ENCODE data around the gene ZNRF1. TPM values are rescaled to one million over a fixed set of nuclear protein-coding genes. Genes with fewer than 3 reads are reported as not detected.
A peak's percentile ranks its signal among the peaks of the same experiment; 100 is the strongest.

Gene ZNRF1
- total RNA-seq, 1 experiment from 2014 or later, result 48.2 TPM

- Histone ChIP-seq H3K79me2 (ENCODE audit: insufficient read depth, low read length) (peaks cover 95% of the 10 kb centered on the region), H3K27ac (ENCODE audit: low read depth, low read length) (no peak overlapping the region), H2AFZ (ENCODE audit: low read depth, low read length, poor library complexity, severe bottlenecking) (no peak overlapping the region), H3K9me2 (ENCODE audit: insufficient read depth) (no peaks in the 10 kb centered on the region), H4K20me1 (ENCODE audit: insufficient read depth) (peaks cover 4% of the 10 kb centered on the region; the same call in 1 of the 2 replicates), H3K9ac (ENCODE audit: low read length) (no peak overlapping the region), H3K4me2 (ENCODE audit: low read length) (peak overlapping the region; percentile 40; the same call in 1 of the 2 replicates), H3K4me3 (replicated peaks in 1 of 2; ENCODE audit: low read depth in 1 of 2, low read length in 2 of 2) (no peak overlapping the region), H3K9me3 (ENCODE audit: control insufficient read depth in 1 of 2, insufficient read depth in 1 of 2, low read depth in 1 of 2, low read length in 2 of 2) (no peaks in the 10 kb centered on the region), H3K4me1 (ENCODE audit: control insufficient read depth in 1 of 2, insufficient read depth in 2 of 2, low read length in 2 of 2) (peaks cover 29 to 46% of the 10 kb centered on the region in 2 experiments), H3K27me3 (ENCODE audit: insufficient read depth, low read length) (no peaks in the 10 kb centered on the region), H3K36me3 (ENCODE audit: control insufficient read depth in 1 of 2, insufficient read depth in 2 of 2, low read length in 2 of 2) (0 out of 4 replicates have a peak, but pooled peaks cover 0 to 7% of the 10 kb centered on the region in 2 experiments)
- no peak for TF ChIP-seq ELF1 (IDR thresholded peaks at IDR 0.05; ENCODE audit: borderline replicate concordance, low read depth)
- no peak for TF ChIP-seq EGR1 (IDR thresholded peaks at IDR 0.05; ENCODE audit: low read depth)
- no peak for TF ChIP-seq YY1 (IDR thresholded peaks at IDR 0.05; ENCODE audit: extremely low read depth, insufficient replicate concordance, low read depth, low read length)
- TF ChIP-seq ZFX (IDR thresholded peaks at IDR 0.05), result no peak
- ATAC-seq (no peak), DNase-seq (ENCODE audit: low read depth, low spot score) (no peak)
- ChIA-PET POLR2A (no interaction called here), RAD21 (ENCODE audit: low non-redundant PET in 1 of 2, low total read pairs in 2 of 2, uncharacterized antibody in 2 of 2, unreplicated experiment in 2 of 2) (no interaction called here), CTCF (no interaction called here)
- intact Hi-C loops (cut with micrococcal nuclease), result no loop called here
- BruUV-seq (replicated peaks), result no TSS peak
Observed at GRCh38 chr16:75003931-75004330, 5.1 kb downstream of the ZNRF1 start.

- Histone ChIP-seq H4K20me1 (ENCODE audit: insufficient read depth) (peaks cover 4% of the 10 kb centered on the region; the same call in 1 of the 2 replicates), H3K27me3 (ENCODE audit: insufficient read depth, low read length) (no peaks in the 10 kb centered on the region), H3K27ac (ENCODE audit: low read depth, low read length) (no peak overlapping the region), H3K4me1 (ENCODE audit: control insufficient read depth in 1 of 2, insufficient read depth in 2 of 2, low read length in 2 of 2) (peaks cover 33 to 50% of the 10 kb centered on the region in 2 experiments), H3K36me3 (ENCODE audit: control insufficient read depth in 1 of 2, insufficient read depth in 2 of 2, low read length in 2 of 2) (0 out of 4 replicates have a peak, but pooled peaks cover 0 to 7% of the 10 kb centered on the region in 2 experiments), H3K4me3 (replicated peaks in 1 of 2; ENCODE audit: low read depth in 1 of 2, low read length in 2 of 2) (no peak overlapping the region), H3K9me2 (ENCODE audit: insufficient read depth) (no peaks in the 10 kb centered on the region), H3K4me2 (ENCODE audit: low read length) (no peak overlapping the region), H3K9me3 (ENCODE audit: control insufficient read depth in 1 of 2, insufficient read depth in 1 of 2, low read depth in 1 of 2, low read length in 2 of 2) (no peaks in the 10 kb centered on the region), H3K79me2 (ENCODE audit: insufficient read depth, low read length) (peaks cover 100% of the 10 kb centered on the region), H2AFZ (ENCODE audit: low read depth, low read length, poor library complexity, severe bottlenecking) (no peak overlapping the region), H3K9ac (ENCODE audit: low read length) (no peak overlapping the region)
- ChIA-PET CTCF (no interaction called here), POLR2A (no interaction called here), RAD21 (ENCODE audit: low non-redundant PET in 1 of 2, low total read pairs in 2 of 2, uncharacterized antibody in 2 of 2, unreplicated experiment in 2 of 2) (no interaction called here)
- no peak for TF ChIP-seq SRF (IDR thresholded peaks at IDR 0.05; ENCODE audit: low read depth)
- TF ChIP-seq EZH2phosphoT487 (IDR thresholded peaks at IDR 0.05; ENCODE audit: borderline replicate concordance), result no peak
- no peak for TF ChIP-seq TCF7L2 (IDR thresholded peaks at IDR 0.05; ENCODE audit: borderline replicate concordance, extremely low read depth, insufficient read depth, insufficient read length)
- TF ChIP-seq FOSL1 (IDR thresholded peaks at IDR 0.05; ENCODE audit: low read depth), result no peak
- no peak for TF ChIP-seq ZFX (IDR thresholded peaks at IDR 0.05)
- ATAC-seq (no peak), DNase-seq (ENCODE audit: low read depth, low spot score) (no peak)
- no TSS peak for BruUV-seq (replicated peaks)
- intact Hi-C loops (cut with micrococcal nuclease), result no loop called here
Observed at GRCh38 chr16:75004460-75004859, 5.6 kb downstream of the ZNRF1 start.
